Small intestine (tissue), 7 donors: ENCODE measurements around the gene SST. TPM values are rescaled to one million over a fixed set of nuclear protein-coding genes. Genes with fewer than 3 reads are reported as not detected.
"Not testable (repeated sequence)": the region's sequence is repeated elsewhere in the genome, so short reads cannot be mapped to it uniquely, and the experiment has no call there.

Experiments
- DNase-seq, 2 donors: peaks; one replicate each; pipeline versions ENCODE4 v3.0.0 to v3.0.0-alpha.2; 2013
- FAIRE-seq: peaks from 2 replicates; lab custom pipeline; 2012; peaks lifted over from hg19 to GRCh38; lab: Jason Lieb, UNC
- H3K27ac ChIP-seq, 3 donors: one replicate each; pipeline ENCODE4 v1.5.1; 2013; ENCODE audit warnings: low read length in 2 of 3, mild to moderate bottlenecking in 2 of 3, control low read depth in 1 of 3, inconsistent platforms in 1 of 3, low read depth in 1 of 3, moderate library complexity in 1 of 3
- H3K27me3 ChIP-seq, 3 donors: one replicate each; pipeline ENCODE4 v1.6.1; 2013; ENCODE audit warnings: low read length in 3 of 3, inconsistent platforms in 1 of 3; ENCODE audit not compliant: control insufficient read depth in 3 of 3, insufficient read depth in 3 of 3
- H3K36me3 ChIP-seq, 3 donors: one replicate each; pipeline ENCODE4 v1.6.1; 2013; ENCODE audit warnings: low read length in 3 of 3, inconsistent platforms in 1 of 3, low read depth in 1 of 3, mild to moderate bottlenecking in 1 of 3, moderate library complexity in 1 of 3; ENCODE audit not compliant: control insufficient read depth in 3 of 3, insufficient read depth in 2 of 3
- H3K4me1 ChIP-seq, 3 donors: one replicate each; pipeline ENCODE4 v1.6.1; 2013; ENCODE audit warnings: low read length in 2 of 3, inconsistent platforms in 1 of 3, low read depth in 1 of 3, mild to moderate bottlenecking in 1 of 3, moderate library complexity in 1 of 3; ENCODE audit not compliant: control insufficient read depth in 3 of 3, insufficient read depth in 2 of 3
- H3K4me3 ChIP-seq, 3 donors: one replicate each; pipeline ENCODE4 v1.5.1; 2013; ENCODE audit warnings: low read length in 3 of 3, control low read depth in 1 of 3, inconsistent platforms in 1 of 3, low read depth in 1 of 3, mild to moderate bottlenecking in 1 of 3, moderate library complexity in 1 of 3
- H3K9me3 ChIP-seq, 2 donors: one replicate each; pipeline ENCODE4 v1.6.1; 2013; ENCODE audit warnings: low read depth in 1 of 2, low read length in 1 of 2; ENCODE audit not compliant: control insufficient read depth in 2 of 2, insufficient read depth in 1 of 2
- WGBS, 3 donors: extraction: QIAGEN DNeasy Blood & Tissue Kit; methylation state at CpG; one replicate each; pipeline ENCODE4 v1.1.7; 2013; 5-methylcytosine and 5-hydroxymethylcytosine counted together
- polyA plus RNA-seq, 4 donors: library from polyadenylated mRNA; stranded (reverse) in 3 of 4; unstranded in 1 of 4; fragments of 200-250 nt in 3 of 4; fragments of 120-200 nt in 1 of 4; gene quantifications; one replicate each; pipeline versions ENCODE4 v1.2.1 to v1.2.3, GENCODE V29; 2013
- donor health status: healthy with polysubstance abuse.
- donor health status: control.
- donor health status: control.
- donor health status: Bipolar disorder and iron deficiency.
- donor health status: healthy.

SST gene
- polyA plus RNA-seq, 4 donors = 72.7 to 377 (median 143) TPM

DNA sequence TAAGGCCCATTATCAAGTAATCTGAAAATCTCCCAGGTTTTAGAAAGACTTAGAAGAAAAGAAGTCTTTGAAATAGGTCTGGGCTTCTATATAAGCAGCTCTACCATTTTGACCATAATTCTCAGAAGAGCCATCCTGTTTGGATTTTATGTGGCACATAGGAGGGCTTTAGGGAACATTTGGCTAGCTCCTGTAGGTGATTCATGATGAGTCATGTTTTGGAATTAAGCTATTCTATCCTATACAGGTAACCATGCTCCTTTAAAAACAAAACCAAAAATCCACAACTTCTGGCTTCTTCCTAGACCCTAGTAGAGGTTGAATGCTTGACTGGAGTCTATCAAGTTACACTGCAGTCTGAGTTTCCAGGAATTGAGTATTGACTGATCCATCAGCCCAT lies 8.9 kb downstream of the SST start:
- no peak for FAIRE-seq
- no peak for DNase-seq
- Histone ChIP-seq H3K27ac (no peak overlapping the region), H3K36me3 (no peaks in the 10 kb centered on the region), H3K4me3 (no peak overlapping the region), H3K4me1 (no peaks in the 10 kb centered on the region), H3K9me3 (no peaks in the 10 kb centered on the region), H3K27me3 (peaks cover 0 to 2% (median 2%) of the 10 kb centered on the region in 3 donors)

DNA sequence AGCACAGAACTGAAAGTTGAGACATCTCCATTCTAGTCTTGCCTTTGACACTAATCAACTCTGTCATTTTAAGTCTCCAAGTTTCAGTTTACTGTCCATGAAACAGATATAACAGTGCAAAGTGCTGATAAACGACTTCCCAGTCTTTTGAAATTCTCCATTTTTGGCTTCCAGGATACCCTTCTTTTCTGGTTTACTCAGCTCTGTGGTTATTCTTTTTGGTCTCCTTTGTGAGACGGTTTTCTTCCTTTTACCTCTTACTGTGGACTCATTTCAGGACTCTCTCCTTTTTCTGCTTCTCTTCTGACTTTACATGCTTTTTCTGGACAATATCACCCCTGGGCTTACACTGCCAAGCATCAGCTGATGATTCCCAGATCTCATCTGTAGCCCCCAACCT lies 18.9 kb downstream of the SST start:
- Histone ChIP-seq H3K4me3 (no peak overlapping the region), H3K27ac (no peak overlapping the region), H3K27me3 (peaks cover 0 to 7% (median 6%) of the 10 kb centered on the region in 3 donors), H3K4me1 (no peaks in the 10 kb centered on the region), H3K9me3 (no peaks in the 10 kb centered on the region), H3K36me3 (no peaks in the 10 kb centered on the region)
- FAIRE-seq = no peak
- WGBS, 3 donors = 34 to 54% (median 52%) methylated on average over 2 of the region's 2 CpGs
- DNase-seq = no peak

DNA sequence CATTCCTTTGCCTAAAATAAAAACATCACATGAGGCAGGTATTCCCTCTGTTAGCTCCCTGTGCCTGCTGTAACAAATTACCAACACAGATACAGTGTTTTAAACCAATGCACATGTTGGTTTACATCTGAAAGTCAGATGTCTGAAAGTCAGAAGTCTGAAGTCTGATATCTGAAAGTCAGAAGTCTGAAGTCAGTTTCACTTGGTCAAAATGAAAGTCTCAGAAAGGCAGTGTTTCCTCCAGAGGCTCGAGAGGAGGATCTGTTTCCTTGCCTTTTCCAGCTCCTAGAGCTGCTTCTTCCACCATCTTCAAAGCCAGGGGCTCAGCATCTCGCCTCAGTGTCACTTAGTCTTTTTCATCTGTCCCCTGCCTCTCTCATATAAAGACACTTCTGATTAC lies 22.0 kb downstream of the SST start:
- no peaks in the 10 kb centered on the region for H3K36me3 ChIP-seq
- H3K4me3 ChIP-seq = no peak overlapping the region
- H3K27ac ChIP-seq = no peak overlapping the region
- peaks cover 0 to 7% (median 6%) of the 10 kb centered on the region in 3 donors for H3K27me3 ChIP-seq
- H3K4me1 ChIP-seq = no peaks in the 10 kb centered on the region
- no peaks in the 10 kb centered on the region for H3K9me3 ChIP-seq
- 42 to 63% (median 55%) methylated on average over 2 of the region's 2 CpGs for WGBS, 3 donors
- DNase-seq (no peak), FAIRE-seq (no peak)

GRCh38 chr3:187646906-187647660 lies 23.1 kb downstream of the SST start:
- H3K4me3 ChIP-seq = no peak overlapping the region
- 71 to 85% (median 71%) methylated on average over 5 of the region's 5 CpGs for WGBS, 3 donors
- no peaks in the 10 kb centered on the region for H3K9me3 ChIP-seq
- peaks cover 0 to 7% (median 6%) of the 10 kb centered on the region in 3 donors for H3K27me3 ChIP-seq
- no peak for DNase-seq
- no peak for FAIRE-seq
- H3K36me3 ChIP-seq = no peaks in the 10 kb centered on the region
- H3K27ac ChIP-seq = no peak overlapping the region
- H3K4me1 ChIP-seq = no peaks in the 10 kb centered on the region

DNA sequence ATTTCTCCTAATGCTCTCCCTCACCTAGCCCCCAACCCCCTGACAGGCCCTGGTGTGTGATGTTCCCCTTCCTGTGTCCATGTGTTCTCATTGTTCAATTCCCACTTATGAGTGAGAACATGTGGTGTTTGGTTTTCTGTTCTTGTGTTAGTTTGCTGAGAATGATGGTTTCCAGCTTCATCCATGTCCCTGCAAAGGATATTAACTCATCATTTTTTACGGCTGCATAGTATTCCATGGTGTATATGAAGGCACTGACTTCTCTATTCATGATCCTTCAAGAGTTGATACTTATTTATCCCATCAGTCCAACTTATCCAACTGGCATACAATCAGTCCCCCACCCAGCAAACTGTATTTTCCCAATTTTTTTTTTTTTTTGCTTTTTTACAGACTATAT lies 24.8 kb downstream of the SST start:
- H3K4me3 ChIP-seq, H3K36me3 ChIP-seq, DNase-seq, H3K27ac ChIP-seq, H3K27me3 ChIP-seq, FAIRE-seq, H3K4me1 ChIP-seq, H3K9me3 ChIP-seq: not testable (repeated sequence)
- WGBS, 3 donors = 95 to 100% (median 100%) methylated on average over 1 of the region's 1 CpG

- FAIRE-seq (no peak), DNase-seq (no peak)
- 60 to 75% (median 65%) methylated on average over 5 of the region's 5 CpGs for WGBS, 3 donors
- Histone ChIP-seq H3K4me1 (no peaks in the 10 kb centered on the region), H3K9me3 (no peaks in the 10 kb centered on the region), H3K27me3 (peaks cover 0 to 3% (median 0%) of the 10 kb centered on the region in 3 donors), H3K36me3 (no peaks in the 10 kb centered on the region), H3K4me3 (no peak overlapping the region), H3K27ac (no peak overlapping the region)
These were observed 27.3 kb downstream of the SST start for GRCh38 chr3:187642861-187643260.

DNA sequence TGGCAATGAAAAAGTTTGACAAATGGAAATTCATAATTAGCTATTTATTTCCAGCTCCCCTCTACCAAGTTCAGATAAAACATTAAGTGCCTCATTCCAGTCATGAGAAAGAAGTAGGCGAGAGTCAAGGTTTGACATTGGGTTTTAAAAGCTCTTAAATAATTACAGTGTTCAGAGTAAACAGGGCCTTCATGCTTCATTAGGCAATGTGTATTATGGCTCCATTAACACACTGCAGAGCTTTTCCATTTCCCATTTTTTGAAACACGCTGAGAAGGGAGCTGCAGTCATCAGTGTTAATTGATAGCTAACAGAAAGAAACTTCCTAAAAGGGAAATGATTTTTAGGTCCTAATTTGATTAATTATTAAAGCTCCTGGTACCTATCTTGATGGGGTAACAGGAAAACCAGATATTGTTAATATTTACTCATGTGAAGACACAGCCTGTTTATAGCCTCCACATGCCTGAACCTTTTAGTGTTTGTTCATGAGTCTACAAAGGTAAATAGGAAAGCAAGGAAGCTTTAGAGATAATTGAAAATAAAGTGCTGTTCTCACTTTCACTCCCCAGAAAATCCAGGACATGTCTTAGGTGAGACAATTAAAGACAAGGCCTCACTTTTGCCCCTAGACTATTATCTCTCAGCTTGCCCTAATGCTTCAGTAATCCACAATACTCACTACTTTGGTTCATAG lies 28.7 kb downstream of the SST start:
- H3K36me3 ChIP-seq = no peaks in the 10 kb centered on the region
- no peak for DNase-seq
- H3K9me3 ChIP-seq = no peaks in the 10 kb centered on the region
- no peak for FAIRE-seq
- 63 to 69% (median 65%) methylated on average over 2 of the region's 2 CpGs for WGBS, 3 donors
- no peaks in the 10 kb centered on the region for H3K27me3 ChIP-seq
- no peak overlapping the region for H3K4me3 ChIP-seq
- no peaks in the 10 kb centered on the region for H3K4me1 ChIP-seq
- no peak overlapping the region for H3K27ac ChIP-seq

GRCh38 chr3:187640569-187641059 lies 29.6 kb downstream of the SST start:
- H3K9me3 ChIP-seq = no peaks in the 10 kb centered on the region
- H3K27ac ChIP-seq = no peak overlapping the region
- 20 to 53% (median 25%) methylated on average over 2 of the region's 2 CpGs for WGBS, 3 donors
- DNase-seq (no peak), FAIRE-seq (no peak)
- no peak overlapping the region for H3K4me3 ChIP-seq
- H3K27me3 ChIP-seq = no peaks in the 10 kb centered on the region
- no peaks in the 10 kb centered on the region for H3K36me3 ChIP-seq
- H3K4me1 ChIP-seq = no peaks in the 10 kb centered on the region
